A549 (cell line): ENCODE measurements around the gene NAA38. TPM values are rescaled to one million over a fixed set of nuclear protein-coding genes. Genes with fewer than 3 reads are reported as not detected.

Experiments
- BCL3 ChIP-seq: fragments of >200 bp; sonication (Bioruptor Twin); formaldehyde crosslinking; IDR thresholded peaks from 3 replicates; pipeline ENCODE4 v1.6.1; 2016
- CBX2 ChIP-seq: fragments of 200-600 bp; sonication (generic); IDR thresholded peaks from 2 replicates; pipeline ENCODE4 v1.6.1; 2016; ENCODE audit warnings: low read depth, mild to moderate bottlenecking, borderline replicate concordance
- CEBPB ChIP-seq, 2 experiments: fragments of >200 bp in 1 of 2; sonication (Bioruptor Twin) in 1 of 2; formaldehyde crosslinking in 1 of 2; IDR thresholded peaks; 2 replicates each; pipeline ENCODE4 v1.6.1; 2012 to 2016
- CHD2 ChIP-seq: fragments of 150-350 bp; IDR thresholded peaks from 2 replicates; pipeline ENCODE4 v1.6.1; 2014; ENCODE audit warnings: low read length; ENCODE audit not compliant: partially characterized antibody
- CHD4 ChIP-seq: fragments of 200-600 bp; sonication (generic); IDR thresholded peaks from 2 replicates; pipeline ENCODE4 v1.6.1; 2016; ENCODE audit warnings: antibody characterized with exemption, mild to moderate bottlenecking, borderline replicate concordance
- E2F6 ChIP-seq: IDR thresholded peaks from 2 replicates; pipeline ENCODE4 v1.6.1; 2012; ENCODE audit warnings: low read depth, borderline replicate concordance
- EHF ChIP-seq: fragments of 250-450 bp; sonication (Bioruptor Pico); IDR thresholded peaks from 2 replicates; pipeline ENCODE4 v1.5.0; 2020; ENCODE audit warnings: mild to moderate bottlenecking
- EP300 ChIP-seq, 2 experiments: fragments of >200 bp; sonication (Bioruptor Twin); formaldehyde crosslinking; IDR thresholded peaks; 2 replicates in 1 of 2; 3 replicates in 1 of 2; pipeline ENCODE4 v1.6.1; 2016 to 2017
- ESRRA ChIP-seq: fragments of 150-350 bp; IDR thresholded peaks from 2 replicates; pipeline ENCODE4 v1.6.1; 2014; ENCODE audit warnings: mild to moderate bottlenecking, low read length, borderline replicate concordance
- GATA3 ChIP-seq: IDR thresholded peaks from 2 replicates; pipeline ENCODE4 v1.6.1; 2012; ENCODE audit warnings: borderline replicate concordance
- HDAC2 ChIP-seq: fragments of 200-600 bp; sonication (generic); IDR thresholded peaks from 2 replicates; pipeline ENCODE4 v1.6.1; 2016
- HEYL ChIP-seq: fragments of 250-450 bp; sonication (Bioruptor Pico); IDR thresholded peaks from 2 replicates; pipeline ENCODE4 v1.8.0; 2021; ENCODE audit warnings: mild to moderate bottlenecking, moderate library complexity
- HMGXB4 ChIP-seq: fragments of 250-450 bp; sonication (Bioruptor Pico); IDR thresholded peaks from 2 replicates; pipeline ENCODE4 v1.5.0; 2021; ENCODE audit warnings: mild to moderate bottlenecking, moderate library complexity, borderline replicate concordance
- HOXB13 ChIP-seq: fragments of 250-450 bp; sonication (Bioruptor Pico); IDR thresholded peaks from 2 replicates; pipeline ENCODE4 v1.5.0; 2020; ENCODE audit warnings: low read depth, mild to moderate bottlenecking, moderate library complexity
- JUN ChIP-seq, 2 experiments: fragments of >200 bp; sonication (Bioruptor Twin); formaldehyde crosslinking; IDR thresholded peaks; 2 replicates in 1 of 2; 3 replicates in 1 of 2; pipeline ENCODE4 v1.6.1; 2016 to 2017
- JUNB ChIP-seq: fragments of >200 bp; sonication (Bioruptor Twin); formaldehyde crosslinking; IDR thresholded peaks from 2 replicates; pipeline ENCODE4 v1.6.1; 2016
- KDM1A ChIP-seq: fragments of 200-600 bp; sonication (generic); IDR thresholded peaks from 2 replicates; pipeline ENCODE4 v1.6.1; 2016; ENCODE audit warnings: low read depth, mild to moderate bottlenecking
- KDM5A ChIP-seq: fragments of 200-600 bp; sonication (generic); IDR thresholded peaks from 2 replicates; pipeline ENCODE4 v1.6.1; 2016; ENCODE audit warnings: antibody characterized with exemption, mild to moderate bottlenecking
- MAFK ChIP-seq: fragments of 450-650 bp; IDR thresholded peaks from 2 replicates; pipeline ENCODE4 v1.6.1; 2014; ENCODE audit not compliant: partially characterized antibody
- MAX ChIP-seq: IDR thresholded peaks from 2 replicates; pipeline ENCODE4 v1.6.1; 2012
- MAZ ChIP-seq: fragments of 150-350 bp; IDR thresholded peaks from 2 replicates; pipeline ENCODE4 v1.6.1; 2014; ENCODE audit warnings: antibody characterized with exemption, low read depth, low read length, borderline replicate concordance
- MYC ChIP-seq: IDR thresholded peaks from 2 replicates; pipeline ENCODE4 v1.6.1; 2012; ENCODE audit warnings: mild to moderate bottlenecking, inconsistent platforms, low read length, improper control_type of control experiment, borderline replicate concordance
- NPAS2 ChIP-seq: fragments of 250-450 bp; sonication (Bioruptor Pico); IDR thresholded peaks from 2 replicates; pipeline ENCODE4 v1.8.0; 2022; ENCODE audit warnings: mild to moderate bottlenecking, moderate library complexity, borderline replicate concordance
- NR3C1 ChIP-seq: fragments of >200 bp; sonication (Bioruptor Twin); formaldehyde crosslinking; IDR thresholded peaks from 3 replicates; pipeline ENCODE4 v1.6.1; 2017
- PHF8 ChIP-seq: fragments of 200-600 bp; sonication (generic); IDR thresholded peaks from 2 replicates; pipeline ENCODE4 v1.6.1; 2016; ENCODE audit warnings: low read depth, mild to moderate bottlenecking, antibody characterized with exemption, moderate library complexity, borderline replicate concordance
- POLR2A ChIP-seq: IDR thresholded peaks from 2 replicates; pipeline ENCODE4 v1.6.1; 2012; ENCODE audit warnings: mild to moderate bottlenecking, low read length
- POLR2AphosphoS2 ChIP-seq: conservative IDR thresholded peaks from 2 replicates; pipeline ENCODE4 v1.6.1; 2012; ENCODE audit warnings: low read length, improper control_type of control experiment, inconsistent platforms
- RARB ChIP-seq: fragments of 250-450 bp; sonication (Bioruptor Pico); IDR thresholded peaks from 2 replicates; pipeline ENCODE4 v1.8.0; 2021; ENCODE audit warnings: mild to moderate bottlenecking, moderate library complexity
- RCOR1 ChIP-seq: fragments of 150-350 bp; IDR thresholded peaks from 2 replicates; pipeline ENCODE4 v1.6.1; 2014; ENCODE audit warnings: antibody characterized with exemption, low read length, low read depth
- REST ChIP-seq: fragments of 200-600 bp; sonication (generic); IDR thresholded peaks from 2 replicates; pipeline ENCODE4 v1.6.1; 2016; ENCODE audit warnings: antibody characterized with exemption, mild to moderate bottlenecking, moderate library complexity
- RFX5 ChIP-seq: fragments of 450-650 bp; IDR thresholded peaks from 2 replicates; pipeline ENCODE4 v1.7.1; 2014; ENCODE audit warnings: antibody characterized with exemption, mild to moderate bottlenecking, moderate library complexity
- RNF2 ChIP-seq: fragments of 200-600 bp; sonication (generic); IDR thresholded peaks from 2 replicates; pipeline ENCODE4 v1.6.1; 2016; ENCODE audit warnings: low read depth, mild to moderate bottlenecking, antibody characterized with exemption, moderate library complexity, borderline replicate concordance
- SMC3 ChIP-seq: fragments of >200 bp; sonication (Bioruptor Twin); formaldehyde crosslinking; IDR thresholded peaks from 3 replicates; pipeline ENCODE4 v1.6.1; 2018; ENCODE audit warnings: inconsistent platforms
- TFCP2L1 ChIP-seq: fragments of 250-450 bp; sonication (Bioruptor Pico); IDR thresholded peaks from 2 replicates; pipeline ENCODE4 v1.5.0; 2021; ENCODE audit warnings: mild to moderate bottlenecking
- TP53 ChIP-seq: fragments of 250-450 bp; sonication (Bioruptor Pico); IDR thresholded peaks from 2 replicates; pipeline ENCODE4 v1.5.0; 2021; ENCODE audit warnings: mild to moderate bottlenecking, moderate library complexity
- ZC3H11A ChIP-seq: fragments of 450-650 bp; IDR thresholded peaks from 2 replicates; pipeline ENCODE4 v1.6.1; 2014; ENCODE audit warnings: antibody characterized with exemption, mild to moderate bottlenecking
- ZFP36 ChIP-seq: fragments of 450-650 bp; IDR thresholded peaks from 2 replicates; pipeline ENCODE4 v1.6.1; 2014; ENCODE audit warnings: borderline replicate concordance; ENCODE audit not compliant: partially characterized antibody
- ZNF302 ChIP-seq: fragments of 250-450 bp; sonication (Bioruptor Pico); IDR thresholded peaks from 2 replicates; pipeline ENCODE4 v1.9.0; 2021; ENCODE audit warnings: inconsistent platforms, mild to moderate bottlenecking, moderate library complexity
- ZSCAN20 ChIP-seq: fragments of 250-450 bp; sonication (Bioruptor Pico); IDR thresholded peaks from 2 replicates; pipeline ENCODE4 v1.8.0; 2022; ENCODE audit warnings: mild to moderate bottlenecking, moderate library complexity
- polyA plus RNA-seq, 4 experiments: library from polyadenylated mRNA; depleted of rRNA in 3 of 4; stranded (reverse); fragments of >200 nt; fragmentation: RNase III in 1 of 4; extraction: RNeasy Plus Mini Kit Qiagen cat#74134 plus additional on column Dnase treatment in 1 of 4; gene quantifications; 2 replicates in 3 of 4; 3 replicates in 1 of 4; pipeline ENCODE4 v1.2.3, GENCODE V29; 2011 to 2017

The NAA38 gene
- polyA plus RNA-seq, 2 of the 4 experiments (the other 2 are of a cell fraction), result 102 to 287 TPM

GRCh38 chr17:7887482-7888183, 30.3 kb upstream of the NAA38 start (continued):
- TF ChIP-seq REST, result no peak
- TF ChIP-seq CBX2, result no peak
- TF ChIP-seq ZNF302, result no peak
- peak; percentile 9; the same call in 1 of the 3 replicates for TF ChIP-seq BCL3
- TF ChIP-seq PHF8, result no peak; the same call in 1 of the 2 replicates
- TF ChIP-seq MYC, result no peak; the same call in 1 of the 2 replicates
- TF ChIP-seq NR3C1, result no peak
- no peak for TF ChIP-seq MAZ
- TF ChIP-seq CEBPB (IDR thresholded peaks at IDR 0.05), result peak in 1 of 2 experiments; percentile 3; a peak in 1 of 4 replicates
- no peak for TF ChIP-seq HEYL (CRISPR knock-in tag)
- TF ChIP-seq JUNB, result no peak
- no peak for TF ChIP-seq CHD2
- no peak for TF ChIP-seq HMGXB4
- TF ChIP-seq EHF (CRISPR knock-in tag), result no peak
- TF ChIP-seq ZC3H11A, result no peak
- TF ChIP-seq EP300 (IDR thresholded peaks at IDR 0.05), result no peak
- no peak for TF ChIP-seq ZSCAN20 (CRISPR knock-in tag)
- no peak for TF ChIP-seq TP53
- no peak for TF ChIP-seq RNF2
- no peak for TF ChIP-seq HOXB13 (CRISPR knock-in tag)
- TF ChIP-seq RFX5, result no peak
- no peak for TF ChIP-seq ZFP36
- no peak for TF ChIP-seq SMC3
- TF ChIP-seq RARB (CRISPR knock-in tag), result no peak
- TF ChIP-seq GATA3, result peak; percentile 96
- no peak for TF ChIP-seq KDM1A
- TF ChIP-seq E2F6, result peak; percentile 42; the same call in 1 of the 2 replicates
- no peak for TF ChIP-seq ESRRA
- no peak for TF ChIP-seq MAFK
- no peak for TF ChIP-seq CHD4
- TF ChIP-seq JUN (IDR thresholded peaks at IDR 0.05), result peak in 1 of 2 experiments; percentile 66; a peak in 2 of 5 replicates
- TF ChIP-seq TFCP2L1 (CRISPR knock-in tag), result no peak
- no peak for TF ChIP-seq NPAS2 (CRISPR knock-in tag)
- TF ChIP-seq KDM5A, result no peak
- TF ChIP-seq POLR2AphosphoS2, result no peak
- no peak for TF ChIP-seq RCOR1
- TF ChIP-seq HDAC2, result no peak
- peak; percentile 63 for TF ChIP-seq MAX
- TF ChIP-seq POLR2A, result peak; percentile 75
